C4-2B (cell line): ENCODE data around the gene SLC2A10.

Experiments used
- H3K27ac ChIP-seq: fragments of 450-650 bp; 2 replicates; pipeline ENCODE4 v1.5.1; 2017
- ZFX ChIP-seq: fragments of 450-650 bp; IDR thresholded peaks from 2 replicates; pipeline ENCODE4 v1.6.1; 2017
- TF ChIP-seq, protein P1 (sequence below): fragments of 450-650 bp; conservative IDR thresholded peaks from 2 replicates; pipeline ENCODE4 v1.5.1; 2017; ENCODE audit warnings: mild to moderate bottlenecking

SLC2A10 gene

GRCh38 chr20:46701986-46702385, 7.5 kb upstream of the SLC2A10 start:
- H3K27ac ChIP-seq, result no peak overlapping the region
- TF ChIP-seq ZFX, result no peak
- TF ChIP-seq, protein P1, sequence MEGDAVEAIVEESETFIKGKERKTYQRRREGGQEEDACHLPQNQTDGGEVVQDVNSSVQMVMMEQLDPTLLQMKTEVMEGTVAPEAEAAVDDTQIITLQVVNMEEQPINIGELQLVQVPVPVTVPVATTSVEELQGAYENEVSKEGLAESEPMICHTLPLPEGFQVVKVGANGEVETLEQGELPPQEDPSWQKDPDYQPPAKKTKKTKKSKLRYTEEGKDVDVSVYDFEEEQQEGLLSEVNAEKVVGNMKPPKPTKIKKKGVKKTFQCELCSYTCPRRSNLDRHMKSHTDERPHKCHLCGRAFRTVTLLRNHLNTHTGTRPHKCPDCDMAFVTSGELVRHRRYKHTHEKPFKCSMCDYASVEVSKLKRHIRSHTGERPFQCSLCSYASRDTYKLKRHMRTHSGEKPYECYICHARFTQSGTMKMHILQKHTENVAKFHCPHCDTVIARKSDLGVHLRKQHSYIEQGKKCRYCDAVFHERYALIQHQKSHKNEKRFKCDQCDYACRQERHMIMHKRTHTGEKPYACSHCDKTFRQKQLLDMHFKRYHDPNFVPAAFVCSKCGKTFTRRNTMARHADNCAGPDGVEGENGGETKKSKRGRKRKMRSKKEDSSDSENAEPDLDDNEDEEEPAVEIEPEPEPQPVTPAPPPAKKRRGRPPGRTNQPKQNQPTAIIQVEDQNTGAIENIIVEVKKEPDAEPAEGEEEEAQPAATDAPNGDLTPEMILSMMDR, result no peak

DNA sequence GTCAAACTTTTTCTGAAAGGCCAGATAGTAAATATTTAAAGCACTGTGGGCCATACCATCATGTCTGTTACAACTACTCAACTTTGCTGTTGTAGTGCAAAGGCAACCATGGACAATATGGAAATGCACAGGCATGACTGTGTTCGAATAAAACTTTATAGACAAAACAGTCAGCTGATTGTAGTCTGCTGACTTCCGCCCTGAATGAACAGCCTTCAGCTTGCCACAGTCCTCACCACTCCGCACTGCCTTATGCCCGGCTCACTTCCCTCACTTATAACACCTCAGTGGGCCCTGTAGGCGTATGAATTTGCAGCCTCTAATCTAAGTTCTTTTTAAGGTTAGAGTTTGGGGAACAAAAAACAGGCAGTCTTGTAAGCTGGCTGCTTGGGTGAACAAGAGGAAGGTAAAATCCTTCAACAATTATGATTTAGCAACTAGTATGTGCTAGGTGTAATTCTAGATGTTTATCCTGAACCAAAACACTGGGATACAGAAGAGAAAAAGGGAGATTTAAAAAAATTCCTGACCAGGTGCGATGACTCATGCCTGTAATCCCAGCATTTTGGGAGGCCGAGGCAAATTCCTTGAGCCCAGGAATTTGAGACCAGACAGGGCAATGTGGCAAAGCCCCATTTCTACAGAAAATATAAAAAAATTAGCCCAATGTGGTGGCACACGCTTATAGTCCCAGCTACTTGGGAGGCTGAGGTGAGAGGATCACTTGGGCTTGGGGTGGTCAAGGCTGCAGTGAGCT, 6.8 kb upstream of the SLC2A10 start:
- no peak overlapping the region for H3K27ac ChIP-seq
- TF ChIP-seq, protein P1, result no peak
- TF ChIP-seq ZFX, result no peak

DNA sequence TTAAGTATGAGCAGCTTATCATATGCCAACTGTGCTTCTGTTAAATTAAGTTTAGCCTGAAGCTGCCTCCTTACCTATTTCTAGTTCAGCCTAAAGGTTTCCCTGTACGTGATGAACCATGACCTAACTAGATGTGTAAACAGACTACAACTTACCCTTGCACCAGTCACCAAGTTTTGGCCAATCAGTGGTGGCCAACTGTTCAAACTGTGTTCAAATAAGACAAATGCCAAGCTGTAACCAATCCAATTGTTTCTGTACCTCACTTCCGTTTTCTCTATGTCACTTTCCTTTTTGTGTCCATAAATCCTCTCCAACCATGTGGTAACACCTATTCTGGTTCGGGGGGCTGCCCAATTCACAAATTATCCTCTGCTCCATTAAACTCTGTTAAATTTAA, 6.0 kb upstream of the SLC2A10 start:
- TF ChIP-seq, protein P1, result no peak
- no peak for TF ChIP-seq ZFX
- H3K27ac ChIP-seq, result no peak overlapping the region

GRCh38 chr20:46704714-46705377, 4.6 kb upstream of the SLC2A10 start:
- H3K27ac ChIP-seq, result no peak overlapping the region

GRCh38 chr20:46705378-46705729, 4.1 kb upstream of the SLC2A10 start:
- no peak for TF ChIP-seq ZFX
- H3K27ac ChIP-seq, result no peak overlapping the region

More at GRCh38 chr20:46704714-46705377, 4.6 kb upstream of the SLC2A10 start:
- TF ChIP-seq ZFX, result no peak
- TF ChIP-seq, protein P1, result no peak

GRCh38 chr20:46706242-46706641, 3.2 kb upstream of the SLC2A10 start:
- no peak for TF ChIP-seq ZFX
- no peak overlapping the region for H3K27ac ChIP-seq

- no peak for TF ChIP-seq ZFX
- TF ChIP-seq, protein P1, result no peak; the same call in 1 of the 2 replicates
- H3K27ac ChIP-seq, result no peak overlapping the region
These were observed 1.1 kb upstream of the SLC2A10 start for GRCh38 chr20:46708172-46708860.

GRCh38 chr20:46709055-46709458, 392 bp upstream of the SLC2A10 start:
- no peak for TF ChIP-seq ZFX
- TF ChIP-seq, protein P1, result no peak
- H3K27ac ChIP-seq, result no peak overlapping the region
